ENCODE results near the gene PYGM. TPM values are rescaled to one million over a fixed set of nuclear protein-coding genes. Genes with fewer than 3 reads are reported as not detected.
"Not testable (repeated sequence)": the region's sequence is repeated elsewhere in the genome, so short reads cannot be mapped to it uniquely, and the experiment has no call there.

Gene PYGM
- total RNA-seq, 2 donors from 2014 or later, result 17.8 to 84.7 TPM

GRCh38 chr11:64711138-64711955, 48.4 kb downstream of the PYGM start:
- Histone ChIP-seq H3K27me3 (peaks cover 22 to 26% of the 10 kb centered on the region in 2 donors), H3K4me1 (peaks cover 0 to 21% of the 10 kb centered on the region in 2 donors), H3K4me3 (no peak overlapping the region), H3K27ac (no peak overlapping the region), H3K9me3 (no peaks in the 10 kb centered on the region), H3K36me3 (no peaks in the 10 kb centered on the region)
- no peak for DNase-seq (ENCODE audit: low spot score)
- no peak for TF ChIP-seq CTCF (IDR thresholded peaks at IDR 0.05)

GRCh38 chr11:64710418-64711137, 49.2 kb downstream of the PYGM start:
- H3K36me3 ChIP-seq, result no peaks in the 10 kb centered on the region
- DNase-seq (ENCODE audit: low spot score), result no peak
- no peak overlapping the region for H3K4me3 ChIP-seq
- H3K27me3 ChIP-seq, result peaks cover 22 to 26% of the 10 kb centered on the region in 2 donors
- H3K4me1 ChIP-seq, result peaks cover 0 to 21% of the 10 kb centered on the region in 2 donors
- TF ChIP-seq CTCF (IDR thresholded peaks at IDR 0.05), result no peak
- no peak overlapping the region for H3K27ac ChIP-seq
- no peaks in the 10 kb centered on the region for H3K9me3 ChIP-seq

GRCh38 chr11:64705501-64705900, 54.3 kb downstream of the PYGM start:
- H3K4me1 ChIP-seq, result no peaks in the 10 kb centered on the region
- TF ChIP-seq CTCF (IDR thresholded peaks at IDR 0.05), result no peak
- DNase-seq (ENCODE audit: low spot score), result no peak
- H3K4me3 ChIP-seq, result no peak overlapping the region
- H3K27ac ChIP-seq, result no peak overlapping the region
- H3K27me3 ChIP-seq, result peaks cover 0 to 2% of the 10 kb centered on the region in 2 donors
- no peaks in the 10 kb centered on the region for H3K9me3 ChIP-seq
- no peaks in the 10 kb centered on the region for H3K36me3 ChIP-seq

- no peak overlapping the region for H3K27ac ChIP-seq
- H3K4me3 ChIP-seq, result no peak overlapping the region
- H3K36me3 ChIP-seq, result no peaks in the 10 kb centered on the region
- no peaks in the 10 kb centered on the region for H3K4me1 ChIP-seq
- no peaks in the 10 kb centered on the region for H3K27me3 ChIP-seq
- H3K9me3 ChIP-seq, result no peaks in the 10 kb centered on the region
- DNase-seq (ENCODE audit: low spot score), result no peak
- TF ChIP-seq CTCF (IDR thresholded peaks at IDR 0.05), result no peak
Observed at GRCh38 chr11:64703048-64703447, 56.7 kb downstream of the PYGM start.

- not testable (repeated sequence) for H3K4me3 ChIP-seq; DNase-seq (ENCODE audit: low spot score); H3K27ac ChIP-seq; H3K27me3 ChIP-seq; H3K9me3 ChIP-seq; H3K36me3 ChIP-seq; H3K4me1 ChIP-seq
Observed at GRCh38 chr11:64701956-64702355, 57.8 kb downstream of the PYGM start.

GRCh38 chr11:64698427-64698826, 61.3 kb downstream of the PYGM start:
- no peak for TF ChIP-seq CTCF (IDR thresholded peaks at IDR 0.05)
- no peak overlapping the region for H3K27ac ChIP-seq
- no peaks in the 10 kb centered on the region for H3K27me3 ChIP-seq
- no peaks in the 10 kb centered on the region for H3K36me3 ChIP-seq
- H3K4me3 ChIP-seq, result no peak overlapping the region
- DNase-seq (ENCODE audit: low spot score), result no peak
- no peaks in the 10 kb centered on the region for H3K9me3 ChIP-seq
- H3K4me1 ChIP-seq, result no peaks in the 10 kb centered on the region
